SK-N-DZ (cell line): ENCODE results near the gene BANK1.

Experiments used
- DNase-seq: peaks from one replicate; pipeline ENCODE4 v3.0.0-alpha.2; 2015; ENCODE audit warnings: low spot score

Gene BANK1

DNA sequence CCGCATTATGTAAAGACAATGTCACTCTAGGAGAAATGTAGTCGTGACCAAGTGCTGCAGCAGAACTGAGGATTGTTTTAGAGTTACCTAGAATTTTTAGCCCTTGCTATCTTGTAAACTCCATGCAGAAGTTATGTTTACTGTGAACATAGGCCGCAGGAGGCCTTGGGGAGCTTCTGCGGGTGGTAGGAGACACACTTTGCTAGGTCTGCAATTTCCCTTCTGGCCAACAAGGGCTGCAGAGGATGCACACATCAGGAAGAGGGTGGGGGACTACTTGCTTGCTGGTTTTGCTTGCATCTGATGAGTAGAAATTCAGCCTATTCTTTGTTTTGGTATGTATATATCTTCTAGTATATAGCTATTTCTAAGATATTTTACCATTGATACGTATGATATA, 23.1 kb downstream of the BANK1 start:
- no peak for DNase-seq

DNA sequence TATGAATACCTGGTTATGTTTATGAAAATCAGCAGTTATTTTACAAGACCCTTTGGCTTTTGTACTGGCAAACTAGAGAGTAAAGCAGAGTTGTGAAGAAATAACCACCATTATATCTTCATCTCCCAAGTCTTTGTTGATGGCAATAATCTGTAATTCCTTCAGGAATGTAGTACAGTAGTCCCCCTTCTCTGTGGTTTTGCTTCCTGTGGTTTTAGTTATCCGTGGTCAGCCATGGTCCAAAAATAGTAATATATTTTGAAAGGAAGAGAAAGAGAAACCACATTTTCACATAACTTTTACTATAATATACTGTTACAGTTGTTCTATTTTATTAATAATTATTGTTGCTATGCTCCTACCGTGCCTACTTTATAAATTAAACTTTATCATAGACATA, 27.8 kb downstream of the BANK1 start:
- no peak for DNase-seq

DNA sequence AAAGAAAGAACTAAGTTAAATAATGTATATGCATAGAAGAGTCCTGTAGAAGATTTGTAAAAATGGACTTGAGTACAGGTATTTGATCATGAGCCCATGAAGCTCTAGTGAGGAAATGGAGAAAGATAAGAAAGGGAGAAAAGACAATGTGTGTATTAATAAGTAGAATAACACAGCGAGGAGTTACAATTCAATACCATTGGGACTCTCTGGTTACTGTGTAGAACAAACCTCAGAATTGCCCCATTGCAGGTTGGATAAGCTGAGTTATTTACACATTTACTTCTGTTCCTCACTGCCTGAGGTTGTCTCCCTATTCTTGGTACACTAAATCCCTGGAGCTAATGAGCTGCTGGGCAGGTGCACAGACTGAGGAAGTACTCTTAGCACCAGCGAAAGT, 33.3 kb downstream of the BANK1 start:
- no peak for DNase-seq

- no peak for DNase-seq
Measured at GRCh38 chr4:101824500-101824899, 34.0 kb downstream of the BANK1 start.

- DNase-seq = no peak
Measured at GRCh38 chr4:101825953-101826352, 35.4 kb downstream of the BANK1 start.

DNA sequence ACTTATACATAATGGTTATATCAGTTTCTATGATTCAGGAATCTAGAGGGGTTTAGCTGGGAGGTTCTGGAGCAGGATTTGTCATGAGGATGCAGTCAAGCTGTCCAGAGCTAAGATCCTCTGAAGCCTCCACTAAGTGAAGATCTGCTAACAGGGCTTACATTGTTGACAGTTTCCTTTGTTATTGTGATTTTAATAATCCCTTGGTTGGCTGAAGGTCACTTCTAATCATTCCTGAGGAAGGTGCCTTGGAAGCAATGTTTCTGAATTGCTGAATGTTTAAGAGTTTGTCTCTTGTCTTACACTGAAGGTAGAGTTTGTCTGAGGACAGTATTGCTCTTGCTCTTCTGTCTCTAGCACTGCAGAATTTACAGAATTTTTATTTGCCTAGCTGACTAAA, 41.3 kb downstream of the BANK1 start:
- no peak for DNase-seq

GRCh38 chr4:101833480-101833879, 43.0 kb downstream of the BANK1 start:
- DNase-seq = no peak

DNA sequence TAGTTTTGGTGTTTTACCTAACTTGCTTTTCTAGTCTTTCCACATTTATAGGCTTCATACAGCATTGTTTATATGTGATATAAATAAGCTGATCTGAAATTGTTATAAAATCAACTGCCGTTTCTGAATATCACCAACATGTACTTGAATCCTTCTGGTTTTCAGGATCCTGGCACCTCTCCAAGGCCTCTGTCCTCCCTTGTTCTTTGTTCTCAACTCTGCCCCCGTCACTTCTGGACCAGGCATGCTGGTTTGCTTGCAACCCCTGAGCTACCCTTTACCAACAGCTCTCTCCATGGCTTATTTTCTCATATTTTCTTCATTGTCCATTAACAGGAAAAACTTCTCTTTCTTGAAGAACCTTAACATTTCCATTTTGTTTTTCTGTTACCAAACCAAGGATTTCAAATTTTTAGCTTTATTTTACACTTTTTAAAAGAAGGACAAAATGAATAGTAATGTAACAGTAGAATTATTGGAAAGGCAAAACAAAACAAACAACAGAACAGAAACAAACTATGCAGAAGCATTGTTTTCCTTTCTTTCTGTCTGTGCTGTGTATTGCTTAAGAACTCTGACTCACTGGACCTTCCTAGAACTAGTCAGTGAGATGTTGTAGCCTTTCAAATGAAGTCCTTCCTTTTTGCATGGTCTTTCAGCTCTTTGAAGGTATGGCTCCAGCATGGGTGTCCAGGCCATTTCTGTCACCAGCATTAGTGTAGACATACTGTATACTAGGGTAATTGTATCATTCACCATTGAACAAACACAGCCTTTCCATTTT, 44.8 kb downstream of the BANK1 start:
- no peak for DNase-seq

DNA sequence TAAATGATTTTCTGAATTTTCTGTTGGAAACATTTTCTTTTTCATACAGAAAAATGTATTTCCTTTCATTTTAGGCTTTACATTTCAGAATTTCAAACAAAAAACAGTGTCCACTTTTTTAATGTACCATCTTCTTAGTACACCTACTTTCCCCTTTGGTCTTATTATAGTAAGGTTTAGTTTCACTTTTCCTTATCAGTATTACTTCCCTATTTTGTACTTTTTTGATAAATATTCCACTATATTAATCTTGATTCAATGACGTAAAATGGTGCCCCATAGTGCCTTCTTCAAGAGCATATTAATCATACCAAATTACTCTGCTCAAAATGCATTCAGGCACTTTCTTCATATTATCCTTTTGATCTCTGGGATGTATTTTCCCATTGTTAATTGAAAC, 52.5 kb downstream of the BANK1 start:
- DNase-seq = no peak

DNA sequence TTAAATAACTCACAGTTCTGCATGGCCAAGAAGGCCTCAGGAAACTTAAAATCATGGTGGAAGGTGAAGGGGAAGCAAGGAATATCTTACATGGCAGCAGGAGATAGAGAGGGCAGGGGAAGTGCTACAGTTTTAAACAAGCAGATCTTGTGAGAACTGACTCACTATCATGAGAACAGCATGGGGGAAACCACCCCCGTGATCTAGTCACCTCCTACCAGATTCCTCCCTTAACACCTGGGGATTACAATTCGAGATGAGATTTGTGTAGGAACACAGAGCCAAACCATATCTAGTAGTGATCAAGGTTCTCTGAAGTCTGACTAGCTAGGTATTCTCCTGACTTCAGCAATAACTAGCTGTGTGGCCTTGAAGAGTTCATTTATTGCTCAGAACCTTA, 56.0 kb downstream of the BANK1 start:
- no peak for DNase-seq

DNA sequence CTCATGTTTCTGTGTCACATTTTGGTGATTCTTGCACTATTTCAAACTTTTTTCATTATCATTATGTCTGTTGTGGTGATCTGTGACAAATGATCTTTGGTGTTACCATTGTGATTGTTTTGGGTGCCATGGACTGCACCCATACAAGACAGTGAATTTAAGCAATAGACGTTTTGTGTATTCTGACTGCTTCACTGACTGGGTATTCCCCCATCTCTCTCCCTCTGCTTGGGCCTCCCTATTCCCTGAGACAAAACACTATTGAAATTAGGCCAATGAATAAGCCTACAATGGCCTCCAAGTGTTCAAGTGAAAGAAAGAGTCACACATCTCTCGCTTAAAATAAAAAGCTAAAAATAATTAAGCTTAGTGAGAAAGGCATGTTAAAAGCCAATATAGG, 60.2 kb downstream of the BANK1 start:
- DNase-seq = no peak

DNA sequence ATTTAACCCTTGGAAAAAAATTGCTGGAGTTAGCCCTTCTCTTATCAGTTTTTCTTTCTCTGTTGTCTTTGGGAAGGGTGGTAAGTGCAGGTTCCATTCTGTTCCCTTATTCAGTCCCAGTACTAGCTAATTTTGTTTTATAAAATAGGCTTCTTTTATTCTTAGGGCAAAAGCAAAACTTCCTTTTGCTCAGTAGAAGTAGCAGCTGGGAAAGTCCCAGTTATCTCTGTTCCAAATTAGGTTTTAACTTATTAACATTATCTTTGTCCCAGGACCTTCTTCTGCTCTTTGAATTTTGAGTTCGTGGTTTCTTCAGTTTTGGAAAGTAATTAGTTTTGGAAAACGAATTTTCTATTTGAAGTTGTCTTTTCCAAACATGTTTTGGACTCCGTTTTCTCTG, 61.1 kb downstream of the BANK1 start:
- no peak for DNase-seq

DNA sequence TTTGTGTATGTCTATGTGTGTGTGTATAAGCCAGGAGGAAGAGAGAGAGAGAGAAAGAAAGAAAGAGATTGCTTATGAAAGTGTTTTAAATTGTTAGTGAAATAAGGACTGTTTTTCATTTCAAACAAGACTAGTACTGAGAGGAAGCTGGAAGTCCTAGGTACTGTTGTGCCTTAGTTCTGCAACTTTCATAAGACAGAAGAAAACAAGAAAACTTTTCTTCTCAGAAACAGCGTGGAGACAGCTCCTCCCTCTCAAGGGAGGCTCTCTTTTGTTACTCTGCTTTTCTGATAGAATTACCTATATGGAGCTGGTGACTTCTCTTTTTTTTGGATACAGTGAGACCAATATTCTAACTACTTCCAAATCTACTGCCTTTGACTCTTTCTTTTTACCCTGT, 62.5 kb downstream of the BANK1 start:
- DNase-seq = no peak

DNA sequence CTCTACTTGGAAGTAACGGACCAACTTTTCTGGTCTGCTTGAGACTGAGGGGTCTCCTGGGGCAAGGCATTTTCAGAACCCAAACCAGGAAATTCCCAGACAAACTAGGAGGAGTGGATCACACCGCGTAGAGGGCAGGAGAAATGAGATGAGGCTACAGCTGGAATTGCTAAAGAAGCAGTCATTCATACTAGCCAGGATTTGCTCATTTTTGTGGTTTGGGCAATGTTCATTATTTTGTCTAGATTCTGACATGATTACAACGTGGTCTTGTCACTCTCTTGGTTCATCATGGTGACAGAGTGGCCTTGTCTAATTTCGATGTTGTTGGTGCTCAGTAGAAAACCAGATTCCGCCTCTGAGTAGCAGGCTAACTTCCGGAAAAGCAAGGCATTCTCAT, 63.2 kb downstream of the BANK1 start:
- DNase-seq = no peak

DNA sequence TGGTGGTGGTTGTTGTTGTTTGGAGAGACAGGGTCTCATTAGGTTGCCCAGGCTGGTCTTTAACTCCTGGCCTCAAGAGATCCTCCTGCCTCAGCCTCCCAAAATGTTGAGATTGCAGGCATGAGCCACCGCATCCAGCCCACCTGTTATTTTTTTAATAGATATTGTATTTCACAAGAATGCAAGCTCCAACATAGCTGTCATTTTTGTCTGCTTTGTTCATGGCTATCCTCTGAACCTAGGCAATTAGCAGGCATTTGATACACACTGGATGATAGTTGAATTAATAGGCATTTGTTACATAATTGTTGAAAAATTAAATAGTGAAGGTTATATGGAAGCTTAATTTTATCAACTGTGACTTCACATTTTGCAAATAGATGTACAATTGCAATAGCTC, 64.7 kb downstream of the BANK1 start:
- no peak for DNase-seq

GRCh38 chr4:101856149-101856548, 65.6 kb downstream of the BANK1 start:
- DNase-seq = no peak

DNA sequence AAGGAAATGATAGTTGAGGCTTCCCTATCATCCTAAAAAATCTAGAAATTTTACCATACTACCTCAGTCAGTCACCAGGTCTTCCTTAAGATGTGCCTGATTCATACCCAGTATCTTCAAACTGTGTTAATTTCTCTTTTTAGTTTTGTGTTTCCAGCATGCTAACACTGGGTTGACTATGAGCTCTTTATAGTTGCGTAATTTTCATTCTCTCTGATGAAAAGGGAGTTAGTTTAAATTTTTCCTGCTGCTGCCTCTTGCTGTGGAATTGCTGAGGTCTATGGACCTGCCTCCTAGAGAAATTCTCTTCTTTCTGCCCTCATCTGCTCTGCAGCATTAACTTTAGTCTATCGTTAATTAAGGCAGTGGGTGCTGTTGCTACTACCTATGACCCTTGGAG, 66.6 kb downstream of the BANK1 start:
- no peak for DNase-seq

DNA sequence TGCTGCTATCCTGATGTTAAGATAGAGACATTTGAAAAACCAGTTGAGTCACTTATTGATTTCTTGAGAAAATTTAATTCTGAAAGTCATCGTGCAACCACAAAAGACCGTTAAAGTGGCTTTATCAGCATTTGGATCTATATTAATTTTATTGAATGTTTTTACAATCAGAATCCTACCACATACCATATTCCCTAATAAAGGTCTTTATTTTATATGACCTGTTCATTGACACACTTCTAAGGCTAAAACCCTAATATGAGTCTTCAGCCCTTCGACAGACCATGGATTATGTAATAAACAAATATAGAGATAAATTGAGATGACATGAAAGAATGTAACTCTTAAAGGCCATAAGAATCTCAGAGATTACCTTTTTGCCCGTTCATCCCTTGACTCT, 68.1 kb downstream of the BANK1 start:
- no peak for DNase-seq

DNA sequence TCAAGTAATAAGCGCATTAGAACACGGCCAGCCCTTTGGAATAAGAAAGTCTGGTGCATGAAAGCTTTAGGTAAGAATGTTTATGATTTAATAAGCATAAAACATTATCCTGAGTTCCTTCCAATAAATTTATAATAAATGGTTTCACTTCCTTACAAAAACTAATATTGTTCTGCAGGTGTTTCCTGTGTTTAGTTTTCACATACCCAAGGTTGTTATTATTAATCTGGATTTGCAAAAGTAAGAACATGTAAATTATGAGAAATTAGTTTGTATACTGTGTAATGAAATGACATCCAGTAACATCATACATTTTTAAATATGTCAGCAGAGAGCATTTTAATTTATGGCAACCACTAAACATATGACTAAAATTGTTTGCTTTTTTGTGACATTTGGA, 72.1 kb downstream of the BANK1 start:
- DNase-seq = no peak

DNA sequence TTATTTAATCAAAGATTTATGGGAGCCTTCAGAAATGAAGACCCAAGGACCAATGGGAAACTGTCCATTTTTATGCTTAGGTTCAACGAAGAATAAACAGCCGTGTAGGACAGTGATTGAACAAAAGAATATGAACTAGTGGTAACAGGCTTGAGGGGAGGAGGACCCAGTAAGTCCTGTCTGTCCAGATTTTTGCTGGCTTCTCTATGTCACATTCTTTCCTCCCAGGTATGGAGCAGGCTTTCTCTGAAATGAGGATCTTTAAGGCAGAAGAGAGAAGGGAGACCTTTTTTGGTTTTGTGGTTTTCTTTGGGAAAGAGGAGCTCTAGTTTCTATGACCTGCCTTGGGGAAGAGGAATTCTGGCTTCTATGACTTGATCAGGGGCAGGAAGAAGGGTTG, 74.1 kb downstream of the BANK1 start:
- DNase-seq = no peak

DNA sequence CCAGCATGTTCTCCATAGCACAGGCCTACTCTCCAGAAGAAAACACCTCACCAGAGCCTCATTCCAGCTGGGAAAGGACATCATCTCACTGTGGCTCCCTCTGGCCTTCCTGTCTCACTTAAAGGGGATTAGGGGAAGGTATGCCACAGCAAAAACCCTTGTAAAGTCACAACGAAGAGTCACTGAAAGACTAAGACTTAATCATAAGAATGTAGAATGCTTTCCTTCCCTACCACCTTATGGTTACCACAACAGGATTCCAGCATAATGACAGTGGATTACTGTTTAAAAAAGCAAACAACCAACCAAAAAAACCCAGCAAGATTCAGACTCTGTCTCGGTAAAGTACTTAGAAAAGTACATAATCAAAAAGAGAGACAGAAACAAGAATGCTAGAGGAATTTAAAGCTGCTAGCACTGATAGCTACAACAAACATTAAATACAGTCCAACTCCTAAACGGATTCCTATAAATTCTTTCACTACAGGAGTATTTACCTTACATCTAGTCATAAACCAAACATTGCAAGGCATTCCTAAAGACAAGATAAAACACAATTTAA, 75.1 kb downstream of the BANK1 start:
- no peak for DNase-seq

DNA sequence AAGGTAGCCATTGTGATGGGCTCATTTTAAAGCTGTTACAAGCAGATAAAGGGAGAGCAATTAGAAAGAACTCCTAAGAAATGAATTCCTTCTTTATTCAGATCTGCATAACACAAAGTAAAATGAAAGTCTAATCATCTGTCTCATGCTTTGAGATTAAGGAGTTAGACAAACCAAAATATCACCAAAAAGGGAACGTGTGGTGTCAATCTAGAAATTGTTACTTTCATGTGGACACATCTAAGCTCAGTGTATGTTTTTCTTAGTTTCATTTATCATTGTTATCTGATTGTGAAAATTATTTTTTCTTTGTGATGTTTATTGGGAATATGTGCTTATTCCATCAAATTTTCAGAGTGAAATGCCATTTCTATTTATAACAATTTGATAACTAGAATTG, 80.3 kb downstream of the BANK1 start:
- no peak for DNase-seq

DNA sequence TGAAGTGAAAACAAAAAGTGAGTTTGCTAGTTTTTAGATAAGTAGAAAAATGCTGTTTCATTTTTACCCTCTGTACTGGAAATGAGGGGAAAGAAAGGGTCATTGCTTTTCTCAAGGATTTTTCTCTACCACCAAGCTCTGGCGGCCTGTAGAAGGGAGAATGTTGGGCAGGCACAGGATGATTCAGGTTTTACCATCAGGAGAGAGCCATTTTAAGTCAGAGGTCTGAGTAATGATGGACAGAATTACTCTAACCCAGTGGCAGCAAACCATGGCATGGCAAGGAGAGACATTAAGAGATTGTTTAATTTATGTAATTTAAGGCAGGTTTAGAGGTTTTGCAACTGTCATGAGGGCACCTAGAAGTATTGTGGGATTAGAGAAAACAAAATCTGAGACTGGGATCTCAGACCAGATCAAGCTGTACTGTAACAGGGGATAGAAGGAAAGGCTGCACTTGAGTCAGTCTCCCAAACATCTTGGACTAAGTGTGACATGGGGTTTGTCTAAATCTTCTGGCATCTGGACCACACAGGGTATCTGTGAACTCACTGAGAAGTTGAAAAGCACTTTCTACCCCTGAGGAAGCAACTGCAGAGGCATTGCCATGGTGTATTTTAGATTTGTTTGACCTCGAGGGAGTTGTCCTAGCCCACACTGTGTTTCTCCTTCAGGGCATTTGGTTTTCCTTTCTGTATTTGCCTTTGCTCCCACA, 81.6 kb downstream of the BANK1 start:
- no peak for DNase-seq
